Activated gamma-delta T cell treated with anti-CD3 and anti-CD28 coated beads, Interleukin-2, amount 50 U/mL, for 16 hours (primary cell): Measurements from ENCODE around the gene SERPINB2.
"Not testable (repeated sequence)": the region's sequence is repeated elsewhere in the genome, so short reads cannot be mapped to it uniquely, and the experiment has no call there.

ENCODE experiments used
- DNase-seq: peaks from one replicate; pipeline ENCODE4 v3.0.0-alpha.2; 2020; ENCODE audit warnings: low read depth

The SERPINB2 gene

GRCh38 chr18:63889626-63890025 lies 2.1 kb downstream of the SERPINB2 start:
- DNase-seq = no peak

- DNase-seq = no peak
These were observed 2.9 kb downstream of the SERPINB2 start for GRCh38 chr18:63890237-63890949.

DNA sequence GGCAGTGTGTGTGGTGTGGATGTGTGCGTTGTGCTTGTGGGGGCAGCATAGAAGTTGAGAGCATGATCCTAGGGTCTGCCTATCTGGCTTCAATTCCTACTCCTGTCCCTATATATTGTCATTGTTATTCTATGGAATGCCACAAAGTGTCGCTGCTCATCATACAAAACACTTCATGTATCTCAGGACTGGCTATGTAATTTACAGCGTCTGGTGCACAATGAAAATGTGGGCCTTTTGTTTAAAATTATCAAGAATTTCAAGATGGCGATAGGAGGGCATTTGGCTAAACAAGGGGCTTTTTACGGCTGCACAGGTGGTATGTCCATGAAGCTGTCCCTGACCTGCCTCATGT lies 3.4 kb downstream of the SERPINB2 start:
- no peak for DNase-seq

- no peak for DNase-seq
These were observed 5.1 kb downstream of the SERPINB2 start for GRCh38 chr18:63892566-63892965.

DNA sequence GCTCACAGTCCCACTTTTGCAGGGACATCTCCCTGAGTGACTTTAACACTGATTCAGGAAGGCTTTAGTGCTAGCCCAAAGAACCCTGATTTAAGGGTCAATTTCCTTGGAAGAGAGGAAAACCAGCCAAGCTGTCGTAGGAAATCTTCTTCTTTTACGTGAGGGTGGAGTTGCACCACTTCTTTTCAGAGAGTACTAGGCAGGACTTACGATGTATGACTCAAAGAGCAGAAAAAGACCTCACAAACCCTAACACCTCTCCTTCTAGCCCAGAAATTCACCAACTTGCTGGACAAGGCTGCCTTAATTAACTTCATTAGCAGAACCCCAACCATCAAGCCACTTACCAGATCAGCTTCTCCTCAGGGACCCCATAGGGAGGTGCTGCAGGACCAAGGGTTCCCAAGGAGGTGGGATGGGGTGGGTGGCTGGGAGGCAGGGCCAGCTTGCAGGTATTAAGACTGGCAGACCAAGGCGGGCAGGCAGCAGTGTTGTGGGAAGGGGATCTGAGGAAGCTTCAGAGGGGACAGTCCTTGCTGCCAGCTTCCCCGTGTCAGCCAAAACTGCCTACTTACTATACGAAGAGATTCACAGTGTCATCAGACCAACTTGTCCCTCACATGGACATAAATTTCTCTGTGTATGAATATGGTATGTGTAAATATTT lies 6.7 kb downstream of the SERPINB2 start:
- DNase-seq = no peak

- no peak for DNase-seq
These were observed 7.7 kb downstream of the SERPINB2 start for GRCh38 chr18:63895190-63895589.

DNA sequence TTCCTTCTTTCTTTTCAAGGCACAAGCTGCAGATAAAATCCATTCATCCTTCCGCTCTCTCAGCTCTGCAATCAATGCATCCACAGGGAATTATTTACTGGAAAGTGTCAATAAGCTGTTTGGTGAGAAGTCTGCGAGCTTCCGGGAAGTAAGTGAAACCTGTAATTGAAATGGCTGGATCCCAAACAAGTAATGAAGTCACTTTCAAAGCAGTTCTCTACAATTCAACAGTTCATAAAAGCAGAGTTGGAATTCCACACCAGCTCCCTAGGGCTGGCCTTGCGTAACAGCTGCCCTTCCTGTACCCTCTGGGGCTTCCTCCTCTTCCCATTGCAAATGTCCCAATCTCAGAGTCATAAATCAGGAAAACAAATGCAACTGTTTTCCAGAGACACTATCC lies 9.6 kb downstream of the SERPINB2 start:
- no peak for DNase-seq

- no peak for DNase-seq
These were observed 11.7 kb downstream of the SERPINB2 start for GRCh38 chr18:63899206-63899605.

DNA sequence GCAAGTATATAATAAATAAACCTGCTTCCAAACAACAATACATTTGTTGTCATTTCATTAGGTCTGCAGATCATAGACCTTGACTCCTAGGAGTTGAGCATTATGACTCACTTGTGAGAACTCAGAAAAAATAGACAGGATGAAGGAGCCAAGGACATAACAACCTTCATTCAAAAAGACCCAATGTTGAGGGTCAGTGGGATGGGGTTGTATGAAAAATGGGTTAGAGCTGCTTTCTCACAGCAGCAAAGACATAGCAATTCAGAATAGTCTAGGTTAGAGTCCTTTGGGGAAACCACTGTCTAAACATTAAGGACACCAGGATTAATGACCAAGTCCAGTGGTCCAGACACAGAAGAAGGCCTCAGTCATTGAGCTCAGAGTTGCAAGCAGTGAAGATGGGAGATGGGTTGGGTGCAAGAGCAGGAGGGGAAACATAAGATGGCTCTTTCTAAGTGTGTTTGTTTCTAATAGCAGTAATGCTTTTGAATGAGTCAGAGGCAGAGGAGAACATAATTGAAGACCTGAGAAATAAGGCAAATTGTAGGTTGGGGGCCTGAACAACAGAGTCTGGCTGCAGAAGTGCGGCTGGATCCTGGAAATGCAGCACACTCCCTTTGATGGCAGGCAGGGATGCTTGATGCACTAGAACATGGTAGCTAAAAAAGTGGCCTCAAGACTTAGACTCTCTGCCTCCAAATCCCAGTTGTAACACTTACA lies 16.5 kb downstream of the SERPINB2 start:
- DNase-seq = no peak

DNA sequence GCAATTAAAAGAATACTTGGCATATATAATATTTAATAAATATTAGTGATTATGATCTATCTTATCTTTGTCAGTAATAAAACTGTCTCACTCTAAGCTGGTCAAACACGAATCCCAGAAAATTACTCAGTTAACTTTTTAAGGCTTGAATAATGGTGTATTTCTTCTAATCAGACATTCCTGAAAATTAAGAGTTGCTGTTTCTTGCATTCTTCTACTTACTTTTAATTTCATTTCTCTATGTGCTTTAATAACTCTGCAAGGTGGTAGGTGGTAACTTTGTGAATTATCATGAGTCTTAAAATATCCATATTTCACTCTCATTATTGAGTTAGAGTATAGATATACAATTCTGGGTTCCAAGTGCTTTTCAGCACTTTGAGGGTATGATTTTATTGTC lies 17.2 kb downstream of the SERPINB2 start:
- DNase-seq = no peak

GRCh38 chr18:63905361-63905760 lies 17.9 kb downstream of the SERPINB2 start:
- no peak for DNase-seq

- no peak for DNase-seq
These were observed 18.6 kb downstream of the SERPINB2 start for GRCh38 chr18:63906056-63906455.

GRCh38 chr18:63907664-63908063 lies 20.2 kb downstream of the SERPINB2 start, which contains the start of gene SERPINB10:
Gene SERPINB10 (plus strand): TSS chr18:63907958. CDS start chr18:63915511, 7,553 bp downstream.
- no peak for DNase-seq

DNA sequence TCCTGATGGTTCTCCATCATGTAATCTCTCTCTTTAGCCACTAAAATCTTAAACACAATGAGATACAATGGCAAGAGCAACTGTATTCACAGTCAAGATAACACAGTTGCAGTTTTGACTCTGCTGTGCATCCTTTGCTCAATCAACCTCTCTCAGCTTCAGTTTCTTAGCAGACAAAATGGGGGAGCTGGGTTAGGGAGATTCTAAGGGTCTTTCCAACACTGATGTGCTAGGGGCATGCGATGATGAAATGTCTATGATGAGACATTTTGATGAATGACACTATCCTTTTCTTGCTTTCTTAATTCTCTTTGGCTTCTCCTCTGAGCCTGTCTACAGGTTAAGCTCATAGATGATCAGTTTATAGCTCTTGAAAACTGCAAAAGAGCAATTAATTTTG lies 21.4 kb downstream of the SERPINB2 start:
- no peak for DNase-seq

DNA sequence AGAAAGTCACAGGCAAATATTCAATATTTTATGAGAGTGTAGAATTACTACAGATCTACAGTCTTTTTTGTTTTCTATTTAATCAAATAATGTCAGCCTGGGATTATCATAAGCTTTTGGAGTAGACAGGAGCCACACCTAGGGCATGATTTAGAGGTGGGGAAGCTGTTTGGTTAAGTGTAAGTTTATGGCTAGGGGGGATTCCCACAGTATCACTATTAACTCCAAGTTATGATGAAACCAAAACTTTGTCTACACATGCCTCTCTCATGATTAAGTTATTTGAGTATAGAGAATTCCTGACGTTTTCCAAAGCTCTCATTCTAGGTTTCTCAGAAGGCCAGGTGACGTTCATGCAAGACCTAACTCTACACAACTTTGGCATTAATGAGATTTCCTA lies 22.4 kb downstream of the SERPINB2 start:
- DNase-seq = no peak

DNA sequence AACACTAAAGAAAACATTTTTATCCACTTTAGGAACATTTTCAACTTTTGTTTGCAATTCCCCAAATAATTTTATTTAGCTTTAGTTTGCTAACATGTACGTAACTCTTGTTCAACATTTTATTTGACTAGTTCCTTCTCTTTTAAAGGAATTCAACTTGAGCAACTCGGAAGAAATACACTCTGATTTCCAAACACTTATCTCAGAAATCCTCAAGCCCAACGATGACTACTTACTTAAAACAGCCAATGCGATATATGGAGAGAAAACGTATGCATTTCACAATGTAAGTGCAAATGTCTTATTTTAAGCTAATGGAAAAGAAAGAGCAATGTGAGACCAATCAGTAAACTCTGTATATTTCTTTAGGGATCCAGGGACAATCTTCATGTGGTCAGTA lies 30.3 kb downstream of the SERPINB2 start:
- no peak for DNase-seq

DNA sequence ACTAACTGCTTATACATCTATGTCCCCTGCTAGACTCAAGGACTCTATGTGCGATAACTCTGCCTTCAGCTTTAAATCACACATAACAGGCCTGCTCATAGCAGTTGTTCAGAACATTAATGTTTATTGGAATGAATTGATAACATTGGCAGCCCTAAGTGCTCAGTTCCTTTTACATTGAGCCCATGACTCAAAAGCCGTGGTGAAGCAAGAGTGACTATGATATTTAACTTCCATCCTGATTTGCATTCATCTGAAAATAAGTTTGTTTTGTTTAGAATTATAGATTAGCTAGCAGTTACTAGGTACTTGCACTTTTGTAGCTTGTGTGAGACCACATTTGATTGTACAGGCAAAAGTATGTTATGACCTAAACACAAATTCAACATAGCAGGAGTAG lies 34.5 kb downstream of the SERPINB2 start:
- no peak for DNase-seq

DNA sequence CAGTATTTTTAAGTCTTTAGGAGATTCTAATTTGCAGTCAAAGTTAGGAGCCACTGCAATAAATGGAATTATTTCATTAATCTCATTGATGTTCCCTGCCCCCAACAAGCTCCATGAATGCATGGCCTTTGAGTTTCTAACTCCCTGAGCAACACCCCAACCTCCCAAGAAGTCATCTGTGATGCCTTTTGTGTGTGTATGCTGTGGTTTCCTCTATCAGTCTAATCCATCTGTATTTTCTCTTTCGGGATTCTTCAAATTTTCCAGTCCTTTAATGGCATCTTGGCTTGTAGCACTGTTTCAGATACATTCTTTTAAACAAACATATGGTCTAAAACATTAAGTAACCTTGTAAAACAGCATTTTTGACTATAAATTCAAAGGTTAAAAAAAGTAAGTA lies 37.0 kb downstream of the SERPINB2 start:
- DNase-seq = no peak

DNA sequence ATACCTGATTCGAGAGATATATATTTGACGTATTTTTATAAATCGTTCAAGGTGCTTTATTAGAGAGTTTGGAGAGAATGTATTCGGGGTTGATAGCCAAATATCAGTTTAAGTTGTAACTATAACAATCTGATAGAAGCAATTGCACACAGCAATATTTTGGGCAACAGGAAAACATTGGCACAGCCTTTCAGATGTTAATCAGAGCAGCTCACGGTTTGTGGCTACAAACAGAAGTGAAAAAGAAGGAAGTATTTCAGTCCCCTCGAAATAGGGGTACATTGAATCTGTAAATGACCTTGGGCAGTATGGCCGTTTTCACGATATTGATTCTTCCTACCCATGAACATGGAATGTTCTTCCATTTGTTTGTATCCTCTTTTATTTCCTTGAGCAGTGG lies 40.8 kb downstream of the SERPINB2 start:
- no peak for DNase-seq

GRCh38 chr18:63929369-63929768 lies 41.9 kb downstream of the SERPINB2 start:
- DNase-seq = not testable (repeated sequence)

DNA sequence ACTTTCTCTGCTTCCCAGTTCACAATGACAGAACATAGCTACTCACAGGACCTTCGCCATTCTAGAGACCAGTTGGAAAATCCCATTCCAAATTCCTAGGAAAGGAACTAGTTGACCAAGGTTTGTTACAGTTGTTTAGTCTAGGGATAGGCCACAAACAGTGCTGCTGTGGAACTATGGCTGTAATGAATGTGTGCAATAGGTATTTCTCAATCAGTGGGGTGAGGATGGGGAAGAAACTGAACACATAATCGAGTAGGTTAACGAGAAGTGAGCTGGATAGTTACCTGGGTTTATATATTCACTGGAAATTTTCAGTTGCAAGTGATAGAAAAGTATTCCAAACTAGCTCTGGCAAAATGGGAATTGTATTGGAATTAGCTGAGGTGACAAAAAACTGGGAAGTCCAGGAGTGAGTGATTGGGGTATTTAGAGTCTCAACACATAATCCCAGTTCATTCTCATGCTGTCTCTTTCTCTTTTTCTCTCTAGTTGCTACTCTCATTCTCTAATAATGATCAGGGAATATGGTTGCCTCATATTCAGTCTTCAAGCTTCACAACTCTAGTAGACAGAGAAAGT lies 43.4 kb downstream of the SERPINB2 start:
- DNase-seq = no peak

DNA sequence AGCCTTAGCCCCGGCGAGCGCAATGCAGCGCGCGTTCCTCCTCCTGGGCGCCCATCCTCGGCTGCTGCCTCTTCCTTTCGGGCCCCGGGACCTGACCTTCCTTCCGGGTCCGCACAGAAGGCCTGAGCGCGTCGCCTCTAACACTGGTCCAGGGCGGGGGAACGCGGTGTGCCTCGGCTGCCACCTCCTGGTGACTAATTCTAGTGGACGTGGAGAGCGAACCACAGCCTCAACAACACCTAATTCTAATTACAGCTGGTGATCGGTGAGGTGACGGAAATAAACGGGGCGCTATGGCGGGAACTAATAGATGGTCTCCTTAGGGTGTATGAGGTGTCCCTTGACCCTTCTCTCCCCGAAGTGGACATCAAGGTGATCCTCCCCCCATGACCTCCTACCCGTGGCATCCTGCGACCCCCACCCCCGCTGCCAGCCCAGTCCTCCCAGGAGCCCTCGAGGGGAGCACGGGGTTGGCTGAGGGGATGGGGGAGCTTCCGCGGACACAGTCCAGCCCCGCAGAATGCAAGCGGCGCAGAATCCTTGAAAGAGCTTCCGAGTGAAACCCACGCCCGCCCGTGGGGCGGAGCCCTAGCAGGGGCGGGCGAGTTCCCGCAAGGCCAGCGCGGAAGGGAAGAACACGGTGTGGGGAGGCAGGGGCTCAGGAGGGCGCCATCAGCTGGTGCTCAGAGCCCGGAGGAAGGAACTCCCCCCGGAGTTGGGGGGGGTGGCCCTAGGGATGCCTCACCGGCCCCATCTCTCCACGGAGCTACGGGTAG lies 48.8 kb downstream of the SERPINB2 start:
- DNase-seq = no peak
